ENCODE data around the gene NLRP7. TPM values are rescaled to one million over a fixed set of nuclear protein-coding genes. Genes with fewer than 3 reads are reported as not detected.

NLRP7 gene
- total RNA-seq, 1 experiment from 2014 or later: 1.1 TPM

- no peak for DNase-seq
- no peak overlapping the region for H3K56ac ChIP-seq (ENCODE audit: insufficient read length, low read depth, low read length)
Observed at GRCh38 chr19:54888239-54888638, 59.1 kb downstream of the NLRP7 start.

More at GRCh38 chr19:54888239-54888638, 59.1 kb downstream of the NLRP7 start:
- peaks cover 3% of the 10 kb centered on the region for H3K27me3 Mint-ChIP-seq (ENCODE audit: low read depth)
- Histone ChIP-seq H3K14ac (ENCODE audit: insufficient read depth, low read length) (no peak overlapping the region), H2BK120ac (ENCODE audit: low read depth, low read length, poor library complexity, severe bottlenecking) (no peak overlapping the region), H3K4me2 (ENCODE audit: insufficient read depth, insufficient read length, low read length) (no peak overlapping the region), H2AFZ (ENCODE audit: low read length) (no peak overlapping the region), H2BK15ac (ENCODE audit: low read depth, low read length) (no peak overlapping the region), H3K9me3 (ENCODE audit: control insufficient read depth, low read depth, low read length) (no peaks in the 10 kb centered on the region), H4K8ac (replicated peaks; ENCODE audit: insufficient read length, low read depth, low read length) (no peak overlapping the region), H3T11ph (ENCODE audit: low read length) (no peak overlapping the region), H4K91ac (ENCODE audit: insufficient read length, low read depth, low read length) (no peak overlapping the region), H3K27ac (ENCODE audit: insufficient read length, low read depth, low read length) (no peak overlapping the region), H2BK12ac (ENCODE audit: insufficient read length, low read depth, low read length) (no peak overlapping the region), H4K5ac (ENCODE audit: insufficient read length, low read depth, low read length) (no peak overlapping the region), H3K23ac (ENCODE audit: insufficient read length, low read depth, low read length) (no peak overlapping the region), H3K79me2 (ENCODE audit: insufficient read depth, low read length) (no peaks in the 10 kb centered on the region), H3K79me1 (ENCODE audit: insufficient read depth, low read depth, low read length, poor library complexity, severe bottlenecking) (no peaks in the 10 kb centered on the region), H3K23me2 (ENCODE audit: insufficient read length, low read depth, low read length, poor library complexity, severe bottlenecking) (no peaks in the 10 kb centered on the region), H2BK20ac (ENCODE audit: low read depth, low read length, poor library complexity, severe bottlenecking) (no peak overlapping the region), H4K20me1 (ENCODE audit: control insufficient read depth, insufficient read depth, insufficient read length) (no peaks in the 10 kb centered on the region), H3K27me3 (ENCODE audit: insufficient read depth, low read length) (no peaks in the 10 kb centered on the region), H3K4me1 (ENCODE audit: insufficient read depth, low read length) (no peaks in the 10 kb centered on the region; the same call in 1 of the 2 replicates), H2BK5ac (ENCODE audit: insufficient read length, low read length) (no peak overlapping the region), H3K18ac (ENCODE audit: insufficient read length, low read depth, low read length) (no peak overlapping the region), H2AK5ac (ENCODE audit: insufficient read length, low read length) (no peak overlapping the region), H3K4ac (ENCODE audit: low read depth, low read length) (no peak overlapping the region), H3K9ac (ENCODE audit: extremely low read depth, insufficient read length, low read length) (no peak overlapping the region)
- H3K36me3 Mint-ChIP-seq (ENCODE audit: insufficient read depth in 1 of 3, low read depth in 3 of 3): peaks cover 0 to 5% (median 0%) of the 10 kb centered on the region in 3 experiments; a peak in 2 of 7 replicates
- no peak for TF ChIP-seq CTCF (conservative IDR thresholded peaks at IDR 0.05)
- no peak overlapping the region for H3K4me3 Mint-ChIP-seq
- H3K4me1 Mint-ChIP-seq: peaks cover 0 to 9% of the 10 kb centered on the region in 2 experiments; a peak in 2 of 4 replicates
- WGBS (ENCODE audit: extremely low coverage, insufficient read length, low lambda C conversion rate): no CpG with 5 or more reads among the region's 10 CpGs
- peaks cover 9 to 94% of the 10 kb centered on the region in 2 experiments for H3K9me3 Mint-ChIP-seq
- H3K27ac Mint-ChIP-seq: no peak overlapping the region
